ENCODE data around the gene TSPAN10. TPM values are rescaled to one million over a fixed set of nuclear protein-coding genes. Genes with fewer than 3 reads are reported as not detected.
A peak's percentile ranks its signal among the peaks of the same experiment; 100 is the strongest.

The TSPAN10 gene
- total and polyA plus RNA-seq, 9 of the 15 experiments (the other 6 are each of a cell fraction or from before 2014, with no cell fraction given), result 0.05 to 0.31 (median 0.13) TPM; not detected in 1

DNA sequence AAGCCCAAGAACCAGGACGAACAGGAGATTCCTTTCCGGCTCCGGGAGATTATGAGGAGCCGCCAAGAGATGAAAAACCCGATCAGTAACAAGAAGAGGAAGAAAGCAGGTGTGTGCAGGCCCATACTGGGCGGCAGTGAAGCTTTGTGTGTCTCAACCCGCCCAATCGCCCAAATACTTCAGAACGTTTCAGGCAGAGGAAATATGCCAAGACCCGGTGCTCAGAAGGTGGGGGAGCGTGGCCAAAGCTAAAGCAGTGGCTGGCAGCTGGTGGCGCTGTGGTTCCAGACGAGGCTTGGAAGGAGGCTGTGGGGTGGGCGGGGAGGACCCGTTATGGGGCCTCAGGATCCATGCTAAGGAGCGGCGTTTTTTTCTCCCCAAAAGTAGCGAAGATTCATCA lies 30.8 kb downstream of the TSPAN10 start (continued):
- TF ChIP-seq, protein P1, sequence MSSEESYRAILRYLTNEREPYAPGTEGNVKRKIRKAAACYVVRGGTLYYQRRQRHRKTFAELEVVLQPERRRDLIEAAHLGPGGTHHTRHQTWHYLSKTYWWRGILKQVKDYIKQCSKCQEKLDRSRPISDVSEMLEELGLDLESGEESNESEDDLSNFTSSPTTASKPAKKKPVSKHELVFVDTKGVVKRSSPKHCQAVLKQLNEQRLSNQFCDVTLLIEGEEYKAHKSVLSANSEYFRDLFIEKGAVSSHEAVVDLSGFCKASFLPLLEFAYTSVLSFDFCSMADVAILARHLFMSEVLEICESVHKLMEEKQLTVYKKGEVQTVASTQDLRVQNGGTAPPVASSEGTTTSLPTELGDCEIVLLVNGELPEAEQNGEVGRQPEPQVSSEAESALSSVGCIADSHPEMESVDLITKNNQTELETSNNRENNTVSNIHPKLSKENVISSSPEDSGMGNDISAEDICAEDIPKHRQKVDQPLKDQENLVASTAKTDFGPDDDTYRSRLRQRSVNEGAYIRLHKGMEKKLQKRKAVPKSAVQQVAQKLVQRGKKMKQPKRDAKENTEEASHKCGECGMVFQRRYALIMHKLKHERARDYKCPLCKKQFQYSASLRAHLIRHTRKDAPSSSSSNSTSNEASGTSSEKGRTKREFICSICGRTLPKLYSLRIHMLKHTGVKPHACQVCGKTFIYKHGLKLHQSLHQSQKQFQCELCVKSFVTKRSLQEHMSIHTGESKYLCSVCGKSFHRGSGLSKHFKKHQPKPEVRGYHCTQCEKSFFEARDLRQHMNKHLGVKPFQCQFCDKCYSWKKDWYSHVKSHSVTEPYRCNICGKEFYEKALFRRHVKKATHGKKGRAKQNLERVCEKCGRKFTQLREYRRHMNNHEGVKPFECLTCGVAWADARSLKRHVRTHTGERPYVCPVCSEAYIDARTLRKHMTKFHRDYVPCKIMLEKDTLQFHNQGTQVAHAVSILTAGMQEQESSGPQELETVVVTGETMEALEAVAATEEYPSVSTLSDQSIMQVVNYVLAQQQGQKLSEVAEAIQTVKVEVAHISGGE (CRISPR knock-in tag; IDR thresholded peaks at IDR 0.05), result no peak
- no peak for TF ChIP-seq IRF2 (CRISPR knock-in tag; IDR thresholded peaks at IDR 0.05)
- no peak for TF ChIP-seq SRF (CRISPR knock-in tag; IDR thresholded peaks at IDR 0.05)
- TF ChIP-seq, protein P2, sequence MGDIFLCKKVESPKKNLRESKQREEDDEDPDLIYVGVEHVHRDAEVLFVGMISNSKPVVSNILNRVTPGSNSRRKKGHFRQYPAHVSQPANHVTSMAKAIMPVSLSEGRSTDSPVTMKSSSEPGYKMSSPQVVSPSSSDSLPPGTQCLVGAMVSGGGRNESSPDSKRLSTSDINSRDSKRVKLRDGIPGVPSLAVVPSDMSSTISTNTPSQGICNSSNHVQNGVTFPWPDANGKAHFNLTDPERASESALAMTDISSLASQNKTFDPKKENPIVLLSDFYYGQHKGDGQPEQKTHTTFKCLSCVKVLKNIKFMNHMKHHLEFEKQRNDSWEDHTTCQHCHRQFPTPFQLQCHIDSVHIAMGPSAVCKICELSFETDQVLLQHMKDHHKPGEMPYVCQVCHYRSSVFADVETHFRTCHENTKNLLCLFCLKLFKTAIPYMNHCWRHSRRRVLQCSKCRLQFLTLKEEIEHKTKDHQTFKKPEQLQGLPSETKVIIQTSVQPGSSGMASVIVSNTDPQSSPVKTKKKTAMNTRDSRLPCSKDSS (IDR thresholded peaks at IDR 0.05; ENCODE audit: low read depth, partially characterized antibody), result no peak
- TF ChIP-seq HNRNPL (IDR thresholded peaks at IDR 0.05; ENCODE audit: low read depth, low read length), result no peak
- no peak for TF ChIP-seq ARID1B (IDR thresholded peaks at IDR 0.05)
- TF ChIP-seq, protein P3, sequence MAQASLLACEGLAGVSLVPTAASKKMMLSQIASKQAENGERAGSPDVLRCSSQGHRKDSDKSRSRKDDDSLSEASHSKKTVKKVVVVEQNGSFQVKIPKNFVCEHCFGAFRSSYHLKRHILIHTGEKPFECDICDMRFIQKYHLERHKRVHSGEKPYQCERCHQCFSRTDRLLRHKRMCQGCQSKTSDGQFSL (CRISPR knock-in tag; IDR thresholded peaks at IDR 0.05), result peak; percentile 70; the same call in 1 of the 2 replicates
- TF ChIP-seq, protein P3 (tag; IDR thresholded peaks at IDR 0.05), result no peak; a peak in 1 of 4 replicates
- TF ChIP-seq SMAD3 (CRISPR knock-in tag; conservative IDR thresholded peaks at IDR 0.05), result no peak
- TF ChIP-seq SMARCA5 (IDR thresholded peaks at IDR 0.05), result no peak
- TF ChIP-seq, protein P4, sequence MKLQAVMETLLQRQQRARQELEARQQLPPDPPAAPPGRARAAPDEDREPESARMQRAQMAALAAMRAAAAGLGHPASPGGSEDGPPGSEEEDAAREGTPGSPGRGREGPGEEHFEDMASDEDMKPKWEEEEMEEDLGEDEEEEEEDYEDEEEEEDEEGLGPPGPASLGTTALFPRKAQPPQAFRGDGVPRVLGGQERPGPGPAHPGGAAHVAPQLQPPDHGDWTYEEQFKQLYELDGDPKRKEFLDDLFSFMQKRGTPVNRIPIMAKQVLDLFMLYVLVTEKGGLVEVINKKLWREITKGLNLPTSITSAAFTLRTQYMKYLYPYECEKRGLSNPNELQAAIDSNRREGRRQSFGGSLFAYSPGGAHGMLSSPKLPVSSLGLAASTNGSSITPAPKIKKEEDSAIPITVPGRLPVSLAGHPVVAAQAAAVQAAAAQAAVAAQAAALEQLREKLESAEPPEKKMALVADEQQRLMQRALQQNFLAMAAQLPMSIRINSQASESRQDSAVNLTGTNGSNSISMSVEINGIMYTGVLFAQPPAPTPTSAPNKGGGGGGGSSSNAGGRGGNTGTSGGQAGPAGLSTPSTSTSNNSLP (IDR thresholded peaks at IDR 0.05; ENCODE audit: borderline replicate concordance, low read depth, low read length), result no peak
- no peak for TF ChIP-seq HDGF (IDR thresholded peaks at IDR 0.05)
- TF ChIP-seq, protein P5, sequence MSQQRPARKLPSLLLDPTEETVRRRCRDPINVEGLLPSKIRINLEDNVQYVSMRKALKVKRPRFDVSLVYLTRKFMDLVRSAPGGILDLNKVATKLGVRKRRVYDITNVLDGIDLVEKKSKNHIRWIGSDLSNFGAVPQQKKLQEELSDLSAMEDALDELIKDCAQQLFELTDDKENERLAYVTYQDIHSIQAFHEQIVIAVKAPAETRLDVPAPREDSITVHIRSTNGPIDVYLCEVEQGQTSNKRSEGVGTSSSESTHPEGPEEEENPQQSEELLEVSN (IDR thresholded peaks at IDR 0.05; ENCODE audit: borderline replicate concordance in 1 of 2, extremely low read depth in 1 of 2, insufficient read depth in 1 of 2, insufficient read length in 1 of 2, low read depth in 1 of 2, low read length in 1 of 2, poor library complexity in 1 of 2, severe bottlenecking in 1 of 2), result no peak
- TF ChIP-seq, protein P6, sequence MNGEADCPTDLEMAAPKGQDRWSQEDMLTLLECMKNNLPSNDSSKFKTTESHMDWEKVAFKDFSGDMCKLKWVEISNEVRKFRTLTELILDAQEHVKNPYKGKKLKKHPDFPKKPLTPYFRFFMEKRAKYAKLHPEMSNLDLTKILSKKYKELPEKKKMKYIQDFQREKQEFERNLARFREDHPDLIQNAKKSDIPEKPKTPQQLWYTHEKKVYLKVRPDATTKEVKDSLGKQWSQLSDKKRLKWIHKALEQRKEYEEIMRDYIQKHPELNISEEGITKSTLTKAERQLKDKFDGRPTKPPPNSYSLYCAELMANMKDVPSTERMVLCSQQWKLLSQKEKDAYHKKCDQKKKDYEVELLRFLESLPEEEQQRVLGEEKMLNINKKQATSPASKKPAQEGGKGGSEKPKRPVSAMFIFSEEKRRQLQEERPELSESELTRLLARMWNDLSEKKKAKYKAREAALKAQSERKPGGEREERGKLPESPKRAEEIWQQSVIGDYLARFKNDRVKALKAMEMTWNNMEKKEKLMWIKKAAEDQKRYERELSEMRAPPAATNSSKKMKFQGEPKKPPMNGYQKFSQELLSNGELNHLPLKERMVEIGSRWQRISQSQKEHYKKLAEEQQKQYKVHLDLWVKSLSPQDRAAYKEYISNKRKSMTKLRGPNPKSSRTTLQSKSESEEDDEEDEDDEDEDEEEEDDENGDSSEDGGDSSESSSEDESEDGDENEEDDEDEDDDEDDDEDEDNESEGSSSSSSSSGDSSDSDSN (IDR thresholded peaks at IDR 0.05; ENCODE audit: borderline replicate concordance in 1 of 2, low read depth in 2 of 2, low read length in 2 of 2), result no peak
